Mesenchymal stem cell (in vitro differentiated cells and primary cell): ENCODE results near the gene TAMALIN.

Experiments
- DNase-seq: peaks from one replicate; pipeline ENCODE4 v3.0.0-alpha.2; 2013
- H2AFZ ChIP-seq: one replicate; pipeline ENCODE4 v1.6.1; 2013; ENCODE audit warnings: low read depth, mild to moderate bottlenecking, control low read depth, inconsistent platforms, low read length, moderate library complexity
- H2AK5ac ChIP-seq: 2 replicates; pipeline ENCODE4 v1.6.1; 2013; ENCODE audit warnings: low read length, moderate library complexity, mild to moderate bottlenecking, inconsistent platforms; ENCODE audit not compliant: severe bottlenecking
- H2BK120ac ChIP-seq: one replicate; pipeline ENCODE4 v1.6.1; 2013; ENCODE audit warnings: low read depth, mild to moderate bottlenecking, inconsistent platforms, low read length, moderate library complexity
- H2BK12ac ChIP-seq, 2 experiments: one replicate each; pipeline ENCODE4 v1.6.1; 2013; ENCODE audit warnings: inconsistent platforms in 2 of 2, low read length in 2 of 2, mild to moderate bottlenecking in 2 of 2, moderate library complexity in 2 of 2, control low read depth in 1 of 2
- H2BK15ac ChIP-seq: one replicate; pipeline ENCODE4 v1.6.1; 2013; ENCODE audit warnings: mild to moderate bottlenecking, low read depth, inconsistent platforms; ENCODE audit not compliant: poor library complexity, severe bottlenecking
- H2BK5ac ChIP-seq: 2 replicates; pipeline ENCODE4 v1.6.1; 2013; ENCODE audit warnings: low read depth, mild to moderate bottlenecking, low read length, control low read depth, inconsistent platforms; ENCODE audit not compliant: poor library complexity, severe bottlenecking
- H3K14ac ChIP-seq, 2 experiments: one replicate each; pipeline ENCODE4 v1.6.1; 2013; ENCODE audit warnings: inconsistent platforms in 2 of 2, low read length in 2 of 2, control low read depth in 1 of 2, mild to moderate bottlenecking in 1 of 2, moderate library complexity in 1 of 2
- H3K18ac ChIP-seq, 2 experiments: one replicate each; pipeline ENCODE4 v1.6.1; 2013; ENCODE audit warnings: inconsistent platforms in 2 of 2, low read length in 2 of 2, control low read depth in 1 of 2, low read depth in 1 of 2, mild to moderate bottlenecking in 1 of 2
- H3K23ac ChIP-seq, 2 experiments: one replicate each; pipeline ENCODE4 v1.6.1; 2013; ENCODE audit warnings: inconsistent platforms in 2 of 2, low read length in 2 of 2, mild to moderate bottlenecking in 2 of 2, moderate library complexity in 2 of 2, control low read depth in 1 of 2
- H3K27ac ChIP-seq: 2 replicates; pipeline ENCODE4 v1.5.1; 2013; ENCODE audit warnings: mild to moderate bottlenecking, moderate library complexity, low read length, control low read depth, inconsistent platforms; ENCODE audit not compliant: poor library complexity, severe bottlenecking
- H3K27me3 ChIP-seq, 2 experiments: 2 replicates each; pipeline versions ENCODE4 v1.6.1 to v1.7.0; 2013; ENCODE audit warnings: low read length in 2 of 2, mild to moderate bottlenecking in 2 of 2, moderate library complexity in 2 of 2, control low read depth in 1 of 2, inconsistent platforms in 1 of 2; ENCODE audit not compliant: control insufficient read depth in 1 of 2, insufficient read depth in 1 of 2
- H3K36me3 ChIP-seq, 2 experiments: 2 replicates each; pipeline versions ENCODE4 v1.6.1 to v1.7.0; 2013; ENCODE audit warnings: low read length in 2 of 2, control low read depth in 1 of 2, inconsistent platforms in 1 of 2, low read depth in 1 of 2, mild to moderate bottlenecking in 1 of 2; ENCODE audit not compliant: insufficient read depth in 2 of 2, control insufficient read depth in 1 of 2
- H3K4ac ChIP-seq, 2 experiments: one replicate each; pipeline ENCODE4 v1.6.1; 2013; ENCODE audit warnings: inconsistent platforms in 2 of 2, low read length in 2 of 2, mild to moderate bottlenecking in 2 of 2, moderate library complexity in 2 of 2, control low read depth in 1 of 2, low read depth in 1 of 2
- H3K4me1 ChIP-seq: 2 replicates; pipeline ENCODE4 v1.6.1; 2013; ENCODE audit warnings: low read depth, low read length, control low read depth; ENCODE audit not compliant: control insufficient read depth, insufficient read depth
- H3K4me2 ChIP-seq: 2 replicates; pipeline ENCODE4 v1.6.1; 2013; ENCODE audit warnings: low read length, mild to moderate bottlenecking, inconsistent platforms; ENCODE audit not compliant: poor library complexity, severe bottlenecking
- H3K4me3 ChIP-seq, 2 experiments: 2 replicates each; pipeline versions ENCODE4 v1.5.1 to v1.7.0; 2013; ENCODE audit warnings: low read length in 2 of 2, mild to moderate bottlenecking in 2 of 2, control low read depth in 1 of 2, low read depth in 1 of 2; ENCODE audit not compliant: insufficient read depth in 1 of 2
- H3K79me1 ChIP-seq: replicated peaks from 2 replicates; pipeline ENCODE4 v1.6.1; 2013; ENCODE audit warnings: mild to moderate bottlenecking, control low read depth, low read length, inconsistent platforms; ENCODE audit not compliant: poor library complexity, severe bottlenecking
- H3K9ac ChIP-seq: 2 replicates; pipeline ENCODE4 v1.7.0; 2013; ENCODE audit warnings: mild to moderate bottlenecking, low read length, moderate library complexity
- H3K9me3 ChIP-seq: 2 replicates; pipeline ENCODE4 v1.7.0; 2013; ENCODE audit warnings: mild to moderate bottlenecking, low read length; ENCODE audit not compliant: control insufficient read depth
- H4K8ac ChIP-seq: one replicate; pipeline ENCODE4 v1.6.1; 2013; ENCODE audit warnings: inconsistent platforms, mild to moderate bottlenecking, low read length, moderate library complexity
- H4K91ac ChIP-seq: one replicate; pipeline ENCODE4 v1.6.1; 2013; ENCODE audit warnings: mild to moderate bottlenecking, low read length, inconsistent platforms
- WGBS: methylation state at CpG from one replicate; pipeline ENCODE4 v1.1.7; 2013; ENCODE audit warnings: mixed read lengths; 5-methylcytosine and 5-hydroxymethylcytosine counted together

The TAMALIN gene

GRCh38 chr12:51960488-51960887 is 46.3 kb upstream of the TAMALIN start:
- WGBS = 98% methylated on average over 1 of the region's 1 CpG
- Histone ChIP-seq H2BK5ac (no peak overlapping the region), H2BK12ac (no peak overlapping the region), H3K18ac (no peak overlapping the region), H2BK120ac (no peak overlapping the region), H2BK15ac (no peak overlapping the region), H3K36me3 (peaks cover 4 to 33% of the 10 kb centered on the region in 2 experiments), H3K4ac (no peak overlapping the region), H4K8ac (no peak overlapping the region), H3K4me3 (no peak overlapping the region), H3K23ac (no peak overlapping the region), H3K27ac (no peak overlapping the region), H3K4me2 (no peak overlapping the region), H3K4me1 (no peaks in the 10 kb centered on the region), H3K14ac (no peak overlapping the region), H4K91ac (no peak overlapping the region), H3K9ac (no peak overlapping the region), H2AFZ (no peak overlapping the region), H2AK5ac (no peak overlapping the region), H3K79me1 (peaks cover 27% of the 10 kb centered on the region), H3K9me3 (no peaks in the 10 kb centered on the region), H3K27me3 (no peaks in the 10 kb centered on the region)
- no peak for DNase-seq

GRCh38 chr12:51960890-51961289 is 45.9 kb upstream of the TAMALIN start:
- Histone ChIP-seq H3K23ac (no peak overlapping the region), H3K14ac (no peak overlapping the region), H3K4me1 (no peaks in the 10 kb centered on the region), H3K4ac (no peak overlapping the region), H2AFZ (no peak overlapping the region), H3K79me1 (peaks cover 30% of the 10 kb centered on the region), H4K91ac (no peak overlapping the region), H3K4me3 (no peak overlapping the region), H2BK12ac (no peak overlapping the region), H3K36me3 (peaks cover 4 to 33% of the 10 kb centered on the region in 2 experiments), H3K27me3 (no peaks in the 10 kb centered on the region), H3K18ac (no peak overlapping the region), H3K9me3 (no peaks in the 10 kb centered on the region), H2BK5ac (no peak overlapping the region), H4K8ac (no peak overlapping the region), H3K4me2 (no peak overlapping the region), H2BK15ac (no peak overlapping the region), H2AK5ac (no peak overlapping the region), H3K9ac (no peak overlapping the region), H2BK120ac (no peak overlapping the region), H3K27ac (no peak overlapping the region)
- 100% methylated on average over 2 of the region's 6 CpGs for WGBS
- DNase-seq = no peak

GRCh38 chr12:51961834-51962233 is 44.9 kb upstream of the TAMALIN start:
- H2BK12ac ChIP-seq = no peak overlapping the region
- H3K18ac ChIP-seq = no peak overlapping the region
- H2BK120ac ChIP-seq = no peak overlapping the region
- no peak overlapping the region for H3K4me3 ChIP-seq
- H4K8ac ChIP-seq = no peak overlapping the region
- H3K4me2 ChIP-seq = no peak overlapping the region
- DNase-seq = no peak
- no peak overlapping the region for H4K91ac ChIP-seq
- H2AFZ ChIP-seq = no peak overlapping the region
- no peak overlapping the region for H2AK5ac ChIP-seq
- H3K36me3 ChIP-seq = peaks cover 2 to 36% of the 10 kb centered on the region in 2 experiments
- no peaks in the 10 kb centered on the region for H3K4me1 ChIP-seq
- no peak overlapping the region for H3K27ac ChIP-seq
- no peaks in the 10 kb centered on the region for H3K27me3 ChIP-seq
- H3K23ac ChIP-seq = no peak overlapping the region
- H3K79me1 ChIP-seq = peaks cover 29% of the 10 kb centered on the region
- H3K9ac ChIP-seq = no peak overlapping the region
- no peak overlapping the region for H3K4ac ChIP-seq
- H3K14ac ChIP-seq = no peak overlapping the region
- H3K9me3 ChIP-seq = no peaks in the 10 kb centered on the region
- WGBS = no CpG with 5 or more reads among the region's 1 CpG
- no peak overlapping the region for H2BK15ac ChIP-seq
- H2BK5ac ChIP-seq = no peak overlapping the region

DNA sequence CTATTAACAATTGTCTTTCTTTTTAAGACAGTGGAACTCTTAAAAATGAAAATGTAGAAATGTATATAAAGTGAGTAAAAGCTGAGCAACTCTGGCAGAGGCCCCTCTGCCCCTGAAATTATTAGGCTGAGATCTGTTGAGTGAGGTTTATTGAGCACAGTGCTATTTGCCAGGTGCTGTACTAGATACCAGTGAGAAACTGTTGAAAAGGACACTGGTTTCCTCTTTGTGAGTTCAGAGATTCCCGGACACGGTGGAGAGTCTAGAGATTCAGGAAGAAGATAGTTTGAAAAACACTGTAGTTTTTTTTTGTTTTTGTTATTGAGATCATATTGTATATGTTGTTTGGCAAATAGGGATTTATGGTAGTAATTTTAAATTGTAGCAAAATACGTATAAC is 44.0 kb upstream of the TAMALIN start:
- Histone ChIP-seq H3K4ac (no peak overlapping the region), H3K36me3 (peaks cover 0 to 36% of the 10 kb centered on the region in 2 experiments), H4K8ac (no peak overlapping the region), H3K14ac (no peak overlapping the region), H3K4me3 (no peak overlapping the region), H3K18ac (no peak overlapping the region), H3K9me3 (no peaks in the 10 kb centered on the region), H2BK12ac (no peak overlapping the region), H3K9ac (no peak overlapping the region), H3K27me3 (no peaks in the 10 kb centered on the region), H2BK5ac (no peak overlapping the region), H2AFZ (no peak overlapping the region), H4K91ac (no peak overlapping the region), H3K23ac (no peak overlapping the region), H3K79me1 (peaks cover 28% of the 10 kb centered on the region), H2AK5ac (no peak overlapping the region), H2BK120ac (no peak overlapping the region), H3K4me2 (no peak overlapping the region), H3K27ac (no peak overlapping the region), H3K4me1 (no peaks in the 10 kb centered on the region), H2BK15ac (no peak overlapping the region)
- no peak for DNase-seq
- 95% methylated on average over 2 of the region's 3 CpGs for WGBS
